ENCODE results near the gene EIF2B2. TPM values are rescaled to one million over a fixed set of nuclear protein-coding genes. Genes with fewer than 3 reads are reported as not detected.

EIF2B2 gene
- total and polyA plus RNA-seq, 10 of the 15 experiments (the other 5 are each of a cell fraction or from before 2014, with no cell fraction given) = 17.4 to 168 (median 65.5) TPM

GRCh38 chr14:74988131-74988530, 14.6 kb upstream of the EIF2B2 start:
- RAD21 ChIA-PET (ENCODE audit: unreplicated experiment) = no interaction called here
- WGBS (ENCODE audit: insufficient coverage, insufficient replicate concordance, low lambda C conversion rate, missing lambda C conversion rate) = 60% methylated on average over 4 of the region's 4 CpGs
- intact Hi-C loops (cut with micrococcal nuclease; ENCODE audit: unreplicated experiment) (no loop called here), in situ Hi-C loops (cut with MboI) (no loop called here)
- ATAC-seq (no peak), FAIRE-seq (no peak), DNase-seq (ENCODE audit: low read depth, low spot score) (no peak)
- TF ChIP-seq ATF7 (IDR thresholded peaks at IDR 0.05; ENCODE audit: low read depth) = no peak
- no peak for TF ChIP-seq STAT1 (conservative IDR thresholded peaks at IDR 0.05)
- TF ChIP-seq, protein P1, sequence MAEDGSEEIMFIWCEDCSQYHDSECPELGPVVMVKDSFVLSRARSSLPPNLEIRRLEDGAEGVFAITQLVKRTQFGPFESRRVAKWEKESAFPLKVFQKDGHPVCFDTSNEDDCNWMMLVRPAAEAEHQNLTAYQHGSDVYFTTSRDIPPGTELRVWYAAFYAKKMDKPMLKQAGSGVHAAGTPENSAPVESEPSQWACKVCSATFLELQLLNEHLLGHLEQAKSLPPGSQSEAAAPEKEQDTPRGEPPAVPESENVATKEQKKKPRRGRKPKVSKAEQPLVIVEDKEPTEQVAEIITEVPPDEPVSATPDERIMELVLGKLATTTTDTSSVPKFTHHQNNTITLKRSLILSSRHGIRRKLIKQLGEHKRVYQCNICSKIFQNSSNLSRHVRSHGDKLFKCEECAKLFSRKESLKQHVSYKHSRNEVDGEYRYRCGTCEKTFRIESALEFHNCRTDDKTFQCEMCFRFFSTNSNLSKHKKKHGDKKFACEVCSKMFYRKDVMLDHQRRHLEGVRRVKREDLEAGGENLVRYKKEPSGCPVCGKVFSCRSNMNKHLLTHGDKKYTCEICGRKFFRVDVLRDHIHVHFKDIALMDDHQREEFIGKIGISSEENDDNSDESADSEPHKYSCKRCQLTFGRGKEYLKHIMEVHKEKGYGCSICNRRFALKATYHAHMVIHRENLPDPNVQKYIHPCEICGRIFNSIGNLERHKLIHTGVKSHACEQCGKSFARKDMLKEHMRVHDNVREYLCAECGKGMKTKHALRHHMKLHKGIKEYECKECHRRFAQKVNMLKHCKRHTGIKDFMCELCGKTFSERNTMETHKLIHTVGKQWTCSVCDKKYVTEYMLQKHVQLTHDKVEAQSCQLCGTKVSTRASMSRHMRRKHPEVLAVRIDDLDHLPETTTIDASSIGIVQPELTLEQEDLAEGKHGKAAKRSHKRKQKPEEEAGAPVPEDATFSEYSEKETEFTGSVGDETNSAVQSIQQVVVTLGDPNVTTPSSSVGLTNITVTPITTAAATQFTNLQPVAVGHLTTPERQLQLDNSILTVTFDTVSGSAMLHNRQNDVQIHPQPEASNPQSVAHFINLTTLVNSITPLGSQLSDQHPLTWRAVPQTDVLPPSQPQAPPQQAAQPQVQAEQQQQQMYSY (CRISPR knock-in tag; IDR thresholded peaks at IDR 0.05) = no peak
- no peak for TF ChIP-seq E2F4 (IDR thresholded peaks at IDR 0.05; ENCODE audit: low read depth, low read length)
- no peak for TF ChIP-seq ZNF384 (IDR thresholded peaks at IDR 0.05; ENCODE audit: borderline replicate concordance, low read depth, low read length)
- TF ChIP-seq, protein P2, sequence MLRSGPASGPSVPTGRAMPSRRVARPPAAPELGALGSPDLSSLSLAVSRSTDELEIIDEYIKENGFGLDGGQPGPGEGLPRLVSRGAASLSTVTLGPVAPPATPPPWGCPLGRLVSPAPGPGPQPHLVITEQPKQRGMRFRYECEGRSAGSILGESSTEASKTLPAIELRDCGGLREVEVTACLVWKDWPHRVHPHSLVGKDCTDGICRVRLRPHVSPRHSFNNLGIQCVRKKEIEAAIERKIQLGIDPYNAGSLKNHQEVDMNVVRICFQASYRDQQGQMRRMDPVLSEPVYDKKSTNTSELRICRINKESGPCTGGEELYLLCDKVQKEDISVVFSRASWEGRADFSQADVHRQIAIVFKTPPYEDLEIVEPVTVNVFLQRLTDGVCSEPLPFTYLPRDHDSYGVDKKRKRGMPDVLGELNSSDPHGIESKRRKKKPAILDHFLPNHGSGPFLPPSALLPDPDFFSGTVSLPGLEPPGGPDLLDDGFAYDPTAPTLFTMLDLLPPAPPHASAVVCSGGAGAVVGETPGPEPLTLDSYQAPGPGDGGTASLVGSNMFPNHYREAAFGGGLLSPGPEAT (IDR thresholded peaks at IDR 0.05; ENCODE audit: low read depth) = no peak
- TF ChIP-seq MLLT1 (IDR thresholded peaks at IDR 0.05) = no peak
- TF ChIP-seq RAD21 (IDR thresholded peaks at IDR 0.05; ENCODE audit: insufficient read depth, low read depth, low read length) = no peak
- no peak for TF ChIP-seq TCF12 (IDR thresholded peaks at IDR 0.05; ENCODE audit: low read depth, low read length)
- no peak for TF ChIP-seq TARDBP (IDR thresholded peaks at IDR 0.05; ENCODE audit: borderline replicate concordance)
- TF ChIP-seq SKIL (IDR thresholded peaks at IDR 0.05; ENCODE audit: low read depth, poor library complexity, severe bottlenecking) = no peak
- SMC1A ChIA-PET (ENCODE audit: uncharacterized antibody, unreplicated experiment) = interaction anchor here (1.0 kb wide), 1 partner anchor 31 kb away, joined by 4 read pairs; no protein-coding TSS in a partner anchor
- H3K9me3 ChIP-seq (replicated peaks; ENCODE audit: control insufficient read depth, insufficient read depth, low read length) = no peaks in the 10 kb centered on the region
- H3K4me3 ChIP-seq = no peak overlapping the region
- POLR2A ChIA-PET = interaction anchor here (0.7 kb wide), 1 partner anchor 257 kb away, joined by 3 read pairs; no protein-coding TSS in a partner anchor
- no peaks in the 10 kb centered on the region for H3K79me2 ChIP-seq (ENCODE audit: control insufficient read depth, insufficient read depth, low read length)
- no peaks in the 10 kb centered on the region for H3K27me3 ChIP-seq (replicated peaks in 1 of 2; ENCODE audit: control insufficient read depth in 2 of 2, insufficient read depth in 2 of 2, low read length in 1 of 2)
- no peak overlapping the region for H3K4me2 ChIP-seq (ENCODE audit: control insufficient read depth, insufficient read depth)
- CTCF ChIA-PET = interaction anchor here (0.7 to 0.8 kb wide), 3 partner anchors 15 to 38 kb away, joined by 3 read pairs; no protein-coding TSS in a partner anchor
- no peak overlapping the region for H2AFZ ChIP-seq (ENCODE audit: control insufficient read depth, low read depth, low read length)
- H4K20me1 ChIP-seq (ENCODE audit: control insufficient read depth, insufficient read depth) = no peaks in the 10 kb centered on the region
- no peak overlapping the region for H3K27ac ChIP-seq (ENCODE audit: control insufficient read depth, insufficient read depth)
- H3K36me3 ChIP-seq (ENCODE audit: control insufficient read depth in 2 of 2, insufficient read depth in 2 of 2, low read length in 1 of 2) = no peaks in the 10 kb centered on the region
- no peak overlapping the region for H3K9ac ChIP-seq (ENCODE audit: control insufficient read depth, insufficient read depth, low read length)
- no peaks in the 10 kb centered on the region for H3K4me1 ChIP-seq (ENCODE audit: control insufficient read depth, insufficient read depth, low read length)
- BruUV-seq (replicated peaks) = no TSS peak

Measured in GM12878 (cell line).